Panc1 (cell line): ENCODE measurements around the gene TSPAN3. TPM values are rescaled to one million over a fixed set of nuclear protein-coding genes. Genes with fewer than 3 reads are reported as not detected.

ENCODE experiments used
- ATAC-seq: fragments of 200-7000 bp; cut with Tn5 transposase; 2 replicates; pipeline ENCODE4 v1.9.1; 2020; ENCODE audit warnings: mild to moderate bottlenecking, moderate library complexity
- BruUV-seq: library from RNA; stranded (reverse); fragments of 400-500 nt; replicated peaks from 2 replicates; lab custom pipeline; 2021; lab: Mats Ljungman, UMichigan
- CTCF ChIA-PET: fragments of 300-600 bp; sonication (Branson Sonifier 250); formaldehyde crosslinking; loops from one replicate; lab custom pipeline; 2022; ENCODE audit warnings: antibody characterized with exemption; lab: Charles Lee
- POLR2A ChIA-PET: fragments of 300-600 bp; sonication (Branson Sonifier 250); formaldehyde crosslinking; loops from one replicate; lab custom pipeline; 2022; ENCODE audit warnings: antibody characterized with exemption; lab: Charles Lee
- DNase-seq: peaks from one replicate; pipeline ENCODE4 v3.0.0-alpha.2; 2010; ENCODE audit warnings: low read depth, low spot score
- H3K27ac ChIP-seq: 2 replicates; pipeline ENCODE4 v1.5.1; 2011; ENCODE audit warnings: mild to moderate bottlenecking, low read length, inconsistent platforms
- H3K27me3 ChIP-seq: fragments of 200-500 bp; sonication (Bioruptor generic); 2 replicates; pipeline ENCODE4 v1.6.0; 2014; ENCODE audit warnings: low read length, inconsistent platforms; ENCODE audit not compliant: control insufficient read depth, insufficient read depth
- H3K36me3 ChIP-seq: fragments of 200-500 bp; sonication (Bioruptor generic); 2 replicates; pipeline ENCODE4 v1.5.1; 2014; ENCODE audit warnings: inconsistent platforms, mild to moderate bottlenecking, low read length, moderate library complexity; ENCODE audit not compliant: control insufficient read depth, insufficient read depth
- H3K4me1 ChIP-seq: 2 replicates; pipeline ENCODE4 v1.5.1; 2011; ENCODE audit warnings: inconsistent platforms, mild to moderate bottlenecking, low read length, moderate library complexity; ENCODE audit not compliant: control insufficient read depth, insufficient read depth
- H3K4me3 ChIP-seq, 2 experiments: 2 replicates each; pipeline ENCODE4 v1.5.1; 2011 to 2012; ENCODE audit warnings: low read depth in 2 of 2, low read length in 2 of 2, mild to moderate bottlenecking in 2 of 2, inconsistent platforms in 1 of 2, moderate library complexity in 1 of 2
- H3K9me3 ChIP-seq: fragments of 200-500 bp; sonication (Bioruptor generic); 2 replicates; pipeline ENCODE4 v1.5.1; 2014; ENCODE audit warnings: low read depth, mild to moderate bottlenecking, inconsistent platforms, low read length, moderate library complexity; ENCODE audit not compliant: control insufficient read depth, insufficient read depth
- CTCF ChIP-seq: fragments of 450-650 bp; IDR thresholded peaks from 2 replicates; pipeline ENCODE4 v1.5.1; 2017; ENCODE audit warnings: mild to moderate bottlenecking
- POLR2AphosphoS5 ChIP-seq: IDR thresholded peaks from 2 replicates; pipeline ENCODE4 v1.6.1; 2012; ENCODE audit warnings: mild to moderate bottlenecking, low read depth, low read length, moderate library complexity
- REST ChIP-seq, 2 experiments: IDR thresholded peaks; 2 replicates each; pipeline ENCODE4 v1.6.1; 2011 to 2012; ENCODE audit warnings: low read depth in 2 of 2, control low read depth in 1 of 2, low read length in 1 of 2, mild to moderate bottlenecking in 1 of 2, moderate library complexity in 1 of 2; ENCODE audit not compliant: insufficient read depth in 1 of 2
- SIN3A ChIP-seq: IDR thresholded peaks from 2 replicates; pipeline ENCODE4 v1.6.1; 2012; ENCODE audit warnings: low read depth, mild to moderate bottlenecking, low read length, moderate library complexity, borderline replicate concordance; ENCODE audit not compliant: insufficient read depth
- TCF7L2 ChIP-seq: IDR thresholded peaks from 2 replicates; pipeline ENCODE4 v1.6.1; 2011; ENCODE audit warnings: mild to moderate bottlenecking, low read depth, low read length, inconsistent platforms
- in situ Hi-C: cut with HindIII; loops from 2 replicates; pipeline ENCODE4 v1.10.0; 2016; ENCODE audit warnings: low sequenced_read_pairs, low pct_unique_long_range_greater_than_20kb
- intact Hi-C: fragments of 100-400 bp; cut with micrococcal nuclease; formaldehyde crosslinking; loops from one replicate; pipeline ENCODE4 v1.10.0; 2022; ENCODE audit not compliant: unreplicated experiment
- total RNA-seq: library from RNA; stranded (reverse); gene quantifications from one replicate; pipeline ENCODE4 v1.2.1, GENCODE V29; 2021; ENCODE audit not compliant: unreplicated experiment

The TSPAN3 gene
- total RNA-seq, 1 experiment from 2014 or later = 130 TPM

GRCh38 chr15:77004189-77004588 lies 66.7 kb downstream of the TSPAN3 start:
- H3K4me3 ChIP-seq = no peak overlapping the region
- ATAC-seq (no peak), DNase-seq (no peak)
- CTCF ChIA-PET = no interaction called here
- no TSS peak for BruUV-seq
- H3K27me3 ChIP-seq = no peaks in the 10 kb centered on the region
- no peak for TF ChIP-seq TCF7L2
- no peak for TF ChIP-seq POLR2AphosphoS5
- H3K9me3 ChIP-seq = no peaks in the 10 kb centered on the region
- in situ Hi-C loops (no loop called here), intact Hi-C loops (no loop called here)
- POLR2A ChIA-PET = no interaction called here
- no peak overlapping the region for H3K27ac ChIP-seq
- H3K36me3 ChIP-seq = no peaks in the 10 kb centered on the region
- H3K4me1 ChIP-seq = no peaks in the 10 kb centered on the region

GRCh38 chr15:77002954-77003912 lies 67.7 kb downstream of the TSPAN3 start:
- TF ChIP-seq TCF7L2 (no peak), POLR2AphosphoS5 (no peak), REST (IDR thresholded peaks at IDR 0.05; ENCODE audit: insufficient read depth in 1 of 2, low read depth in 2 of 2, low read length in 1 of 2) (no peak), SIN3A (no peak), CTCF (no peak)
- H3K4me3 ChIP-seq = no peak overlapping the region
- H3K36me3 ChIP-seq = no peaks in the 10 kb centered on the region
- ATAC-seq (no peak), DNase-seq (no peak)
- intact Hi-C loops = no loop called here
- POLR2A ChIA-PET = no interaction called here
- H3K4me1 ChIP-seq = no peaks in the 10 kb centered on the region
- no peaks in the 10 kb centered on the region for H3K27me3 ChIP-seq
- no peak overlapping the region for H3K27ac ChIP-seq
- in situ Hi-C loops = no loop called here
- CTCF ChIA-PET = no interaction called here
- BruUV-seq = no TSS peak
- no peaks in the 10 kb centered on the region for H3K9me3 ChIP-seq

GRCh38 chr15:77002436-77002835 lies 68.5 kb downstream of the TSPAN3 start:
- BruUV-seq = no TSS peak
- Histone ChIP-seq H3K4me3 (no peak overlapping the region), H3K9me3 (no peaks in the 10 kb centered on the region), H3K27me3 (no peaks in the 10 kb centered on the region), H3K4me1 (no peaks in the 10 kb centered on the region), H3K36me3 (no peaks in the 10 kb centered on the region), H3K27ac (no peak overlapping the region)
- no peak for TF ChIP-seq REST (IDR thresholded peaks at IDR 0.05; ENCODE audit: insufficient read depth in 1 of 2, low read depth in 2 of 2, low read length in 1 of 2)
- CTCF ChIA-PET = no interaction called here
- ATAC-seq (no peak), DNase-seq (no peak)
- POLR2A ChIA-PET = no interaction called here
- in situ Hi-C loops (no loop called here), intact Hi-C loops (no loop called here)
